NCI-H2081 treated with DMSO at 0.1 percent for 48 hours (cell line): ENCODE results near the gene TBX20.

Experiments
- DNase-seq: peaks from one replicate; lab custom pipeline; 2025; lab: John Stamatoyannopoulos, UW

TBX20 gene

GRCh38 chr7:35253710-35254495, at the start of gene TBX20:
Gene TBX20, minus strand, starts transcription at chr7:35254100. Its CDS starts 480 bp downstream, at chr7:35253620.
- DNase-seq, result no peak

GRCh38 chr7:35289376-35289775, 35.5 kb upstream of the TBX20 start:
- DNase-seq, result no peak

- no peak for DNase-seq
Measured at GRCh38 chr7:35286986-35287385, 33.1 kb upstream of the TBX20 start.

GRCh38 chr7:35286422-35286821, 32.5 kb upstream of the TBX20 start:
- DNase-seq, result no peak

- no peak for DNase-seq
Measured at GRCh38 chr7:35285799-35286198, 31.9 kb upstream of the TBX20 start.

- DNase-seq, result no peak
Measured at GRCh38 chr7:35280902-35281301, 27.0 kb upstream of the TBX20 start.

GRCh38 chr7:35277359-35277758, 23.5 kb upstream of the TBX20 start:
- no peak for DNase-seq

- no peak for DNase-seq
Measured at GRCh38 chr7:35272246-35272645, 18.3 kb upstream of the TBX20 start.

- no peak for DNase-seq
Measured at GRCh38 chr7:35268953-35269352, 15.1 kb upstream of the TBX20 start.

- no peak for DNase-seq
Measured at GRCh38 chr7:35267411-35267810, 13.5 kb upstream of the TBX20 start.

- no peak for DNase-seq
Measured at GRCh38 chr7:35263396-35263795, 9.5 kb upstream of the TBX20 start.

GRCh38 chr7:35261476-35262285, 7.8 kb upstream of the TBX20 start:
- DNase-seq, result no peak

GRCh38 chr7:35261041-35261440, 7.1 kb upstream of the TBX20 start:
- DNase-seq, result no peak

- DNase-seq, result no peak
Measured at GRCh38 chr7:35260246-35260645, 6.3 kb upstream of the TBX20 start.

- no peak for DNase-seq
Measured at GRCh38 chr7:35259523-35259908, 5.6 kb upstream of the TBX20 start.

GRCh38 chr7:35258868-35259522, 5.1 kb upstream of the TBX20 start:
- no peak for DNase-seq

GRCh38 chr7:35258125-35258867, 4.4 kb upstream of the TBX20 start:
- DNase-seq, result no peak

- DNase-seq, result no peak
Measured at GRCh38 chr7:35257251-35258124, 3.6 kb upstream of the TBX20 start.

- DNase-seq, result no peak
Measured at GRCh38 chr7:35256256-35257175, 2.6 kb upstream of the TBX20 start.
